ENCODE results near the gene OPTC.
"Not testable (repeated sequence)": the region's sequence is repeated elsewhere in the genome, so short reads cannot be mapped to it uniquely, and the experiment has no call there.

DNA sequence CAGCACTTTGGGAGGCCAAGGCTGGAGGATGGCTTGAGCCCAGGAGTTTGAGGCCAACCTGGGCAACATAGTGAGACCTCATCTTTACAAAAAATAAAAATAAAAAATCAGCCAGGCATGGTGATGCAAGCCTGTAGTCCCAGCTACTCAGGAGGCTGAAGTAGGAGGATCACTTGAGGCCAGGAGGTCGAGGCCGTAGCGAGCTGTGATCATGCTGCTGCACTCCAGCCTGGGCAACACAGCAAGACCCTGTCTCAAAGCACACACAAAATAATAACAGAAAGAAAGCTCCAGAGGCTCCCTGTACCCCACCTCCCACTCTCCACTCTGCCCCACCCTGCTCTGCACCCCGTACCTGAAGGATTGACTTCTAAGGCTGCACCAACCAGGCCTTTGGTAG is 24.2 kb downstream of the OPTC start:
- not testable (repeated sequence) for TF ChIP-seq CTCF, POLR2A (IDR thresholded peaks at IDR 0.05)
